Gastrocnemius medialis (tissue), 4 donors: ENCODE data around the gene TUSC1. TPM values are rescaled to one million over a fixed set of nuclear protein-coding genes. Genes with fewer than 3 reads are reported as not detected.
A peak's percentile ranks its signal among the peaks of the same experiment; 100 is the strongest.

ENCODE experiments used
- ATAC-seq, 2 donors: fragments of 150-250 bp; one replicate each; pipeline ENCODE4 v1.9.1; 2016
- DNase-seq, 2 donors: peaks; one replicate each; pipeline ENCODE4 v3.0.0-alpha.2; 2019
- H3K27ac ChIP-seq, 4 donors: fragments of 200-600 bp; sonication (generic); 1 replicate in 1 of 4; 2 replicates in 3 of 4; pipeline ENCODE4 v1.5.1; 2016 to 2018; ENCODE audit warnings: mild to moderate bottlenecking in 2 of 4, moderate library complexity in 1 of 4
- H3K27me3 ChIP-seq, 3 donors: fragments of 200-600 bp; sonication (generic) in 2 of 3; 1 replicate in 1 of 3; 2 replicates in 2 of 3; pipeline versions ENCODE4 v1.5.1 to v1.6.0; 2016 to 2019; ENCODE audit warnings: mild to moderate bottlenecking in 1 of 3, moderate library complexity in 1 of 3
- H3K36me3 ChIP-seq, 2 donors: fragments of 200-600 bp; sonication (generic) in 1 of 2; one replicate each; pipeline ENCODE4 v1.5.1; 2017 to 2018
- H3K4me1 ChIP-seq, 2 donors: fragments of 200-600 bp; sonication (generic) in 1 of 2; one replicate each; pipeline ENCODE4 v1.5.1; 2016 to 2017; ENCODE audit warnings: mild to moderate bottlenecking in 2 of 2
- H3K4me3 ChIP-seq, 4 donors: fragments of 200-600 bp; sonication (generic) in 3 of 4; 1 replicate in 1 of 4; 2 replicates in 3 of 4; pipeline ENCODE4 v1.5.1; 2016 to 2019; ENCODE audit warnings: mild to moderate bottlenecking in 2 of 4
- H3K9me3 ChIP-seq, 3 donors: fragments of 200-600 bp; sonication (generic) in 2 of 3; 1 replicate in 1 of 3; 2 replicates in 2 of 3; pipeline ENCODE4 v1.5.1; 2016 to 2019
- CTCF ChIP-seq, 5 experiments: fragments of 450-650 bp in 3 of 5; fragments of 200-600 bp in 2 of 5; sonication (generic) in 2 of 5; IDR thresholded peaks in 4 of 5; conservative IDR thresholded peaks in 1 of 5; 1 replicate in 4 of 5; 2 replicates in 1 of 5; pipeline ENCODE4 v1.5.1; 2016 to 2019; ENCODE audit warnings: antibody characterized with exemption in 5 of 5, mild to moderate bottlenecking in 3 of 5, moderate library complexity in 3 of 5
- POLR2A ChIP-seq, 2 donors: fragments of 450-650 bp; IDR thresholded peaks; one replicate each; pipeline ENCODE4 v1.6.1; 2017; ENCODE audit warnings: antibody characterized with exemption in 2 of 2, mild to moderate bottlenecking in 2 of 2, moderate library complexity in 2 of 2
- in situ Hi-C, 4 donors: fragments of 200-750 bp; cut with MboI; loops; one replicate each; pipeline versions ENCODE4 v1.15.0 to v1.8.0; 2017; ENCODE audit warnings: low sequenced_read_pairs in 4 of 4
- intact Hi-C: fragments of 100-400 bp; cut with DNase I; formaldehyde crosslinking; loops from one replicate; pipeline ENCODE4 v1.15.1; 2023; ENCODE audit warnings: low total_unique reads
- total RNA-seq, 4 donors: library from RNA; depleted of rRNA; stranded (reverse); fragments of >200 nt; gene quantifications; one replicate each; pipeline versions ENCODE4 v1.1.0 to v1.2.3, GENCODE V29; 2016

TUSC1 gene
- total RNA-seq, result 10 to 100 TPM in 3 of 4 donors, 1 to 10 TPM in 1; 7.0 to 21.1 (median 13.5) TPM

- Histone ChIP-seq H3K4me3 (peak within 1 kb of the TSS; percentile 83 to 99 (median 92)), H3K27me3 (no peaks in the 10 kb centered on the region), H3K36me3 (no peaks in the 10 kb centered on the region), H3K4me1 (peaks cover 8 to 12% of the 10 kb centered on the region in 2 donors), H3K27ac (peak within 1 kb of the TSS; percentile 94 to 97 (median 95)), H3K9me3 (no peaks in the 10 kb centered on the region)
- in situ Hi-C loops (no loop called here), intact Hi-C loops (loop anchor here (10.0 kb wide), 1 partner anchor 1217 kb away; the partner anchor contains the start of gene CAAP1)
- DNase-seq (peak; percentile 51 to 57), ATAC-seq (peak; percentile 86 to 90)
- TF ChIP-seq CTCF (IDR thresholded peaks at IDR 0.05 in 4 of 5, conservative IDR thresholded peaks at IDR 0.05 in 1 of 5), result peak in 4 of 5 experiments; percentile 13 to 38 (median 30)
- peak; percentile 17 to 66 for TF ChIP-seq POLR2A (IDR thresholded peaks at IDR 0.05)
Measured at GRCh38 chr9:25678147-25678666, at the start of gene TUSC1. TUSC1 (minus strand) TSS chr9:25678444; CDS start chr9:25678312, 132 bp downstream.

- ATAC-seq (no peak), DNase-seq (no peak)
- no peaks in the 10 kb centered on the region for H3K36me3 ChIP-seq
- H3K9me3 ChIP-seq, result no peaks in the 10 kb centered on the region
- in situ Hi-C loops, result no loop called here
- no peaks in the 10 kb centered on the region for H3K4me1 ChIP-seq
- intact Hi-C loops, result no loop called here
- H3K27me3 ChIP-seq, result no peaks in the 10 kb centered on the region
- H3K4me3 ChIP-seq, result no peak overlapping the region
- no peak overlapping the region for H3K27ac ChIP-seq
- TF ChIP-seq CTCF (IDR thresholded peaks at IDR 0.05 in 4 of 5, conservative IDR thresholded peaks at IDR 0.05 in 1 of 5), result no peak
- TF ChIP-seq POLR2A (IDR thresholded peaks at IDR 0.05), result no peak
Measured at GRCh38 chr9:25726871-25727410, 48.7 kb upstream of the TUSC1 start.

GRCh38 chr9:25724424-25724823, 46.2 kb upstream of the TUSC1 start:
- no peak for ATAC-seq
- intact Hi-C loops, result no loop called here
- in situ Hi-C loops, result loop anchor here in 1 of 4 donors (25.0 kb wide), 1 partner anchor 88 kb away; no protein-coding TSS in a partner anchor

GRCh38 chr9:25716220-25716872, 38.1 kb upstream of the TUSC1 start:
- in situ Hi-C loops, result loop anchor here in 1 of 4 donors (25.0 kb wide), 1 partner anchor 96 kb away; no protein-coding TSS in a partner anchor

More at GRCh38 chr9:25724424-25724823, 46.2 kb upstream of the TUSC1 start:
- Histone ChIP-seq H3K27ac (no peak overlapping the region), H3K36me3 (no peaks in the 10 kb centered on the region), H3K4me1 (no peaks in the 10 kb centered on the region), H3K4me3 (no peak overlapping the region), H3K9me3 (no peaks in the 10 kb centered on the region), H3K27me3 (no peaks in the 10 kb centered on the region)
- TF ChIP-seq CTCF (IDR thresholded peaks at IDR 0.05 in 4 of 5, conservative IDR thresholded peaks at IDR 0.05 in 1 of 5) (no peak), POLR2A (IDR thresholded peaks at IDR 0.05) (no peak)
- no peak for DNase-seq

More at GRCh38 chr9:25716220-25716872, 38.1 kb upstream of the TUSC1 start:
- Histone ChIP-seq H3K4me1 (no peaks in the 10 kb centered on the region), H3K27ac (no peak overlapping the region), H3K27me3 (no peaks in the 10 kb centered on the region), H3K4me3 (no peak overlapping the region), H3K9me3 (no peaks in the 10 kb centered on the region), H3K36me3 (no peaks in the 10 kb centered on the region)
- DNase-seq (no peak), ATAC-seq (no peak)
- intact Hi-C loops, result no loop called here
- TF ChIP-seq POLR2A (IDR thresholded peaks at IDR 0.05) (no peak), CTCF (IDR thresholded peaks at IDR 0.05 in 4 of 5, conservative IDR thresholded peaks at IDR 0.05 in 1 of 5) (no peak)
